Measurements from ENCODE around the gene PLPP7. TPM values are rescaled to one million over a fixed set of nuclear protein-coding genes. Genes with fewer than 3 reads are reported as not detected.

PLPP7 gene
- total and polyA plus RNA-seq, 7 donors: 0.46 to 31.9 (median 14.3) TPM

- H3K27me3 ChIP-seq: no peaks in the 10 kb centered on the region
- no peaks in the 10 kb centered on the region for H3K9me3 ChIP-seq
- H3K4me1 ChIP-seq: no peaks in the 10 kb centered on the region
- no peak overlapping the region for H3K27ac ChIP-seq
- WGBS, 2 donors: 74 to 92% methylated on average over 9 of the region's 9 CpGs
- intact Hi-C loops (cut with DNase I): no loop called here
- TF ChIP-seq, protein P1, sequence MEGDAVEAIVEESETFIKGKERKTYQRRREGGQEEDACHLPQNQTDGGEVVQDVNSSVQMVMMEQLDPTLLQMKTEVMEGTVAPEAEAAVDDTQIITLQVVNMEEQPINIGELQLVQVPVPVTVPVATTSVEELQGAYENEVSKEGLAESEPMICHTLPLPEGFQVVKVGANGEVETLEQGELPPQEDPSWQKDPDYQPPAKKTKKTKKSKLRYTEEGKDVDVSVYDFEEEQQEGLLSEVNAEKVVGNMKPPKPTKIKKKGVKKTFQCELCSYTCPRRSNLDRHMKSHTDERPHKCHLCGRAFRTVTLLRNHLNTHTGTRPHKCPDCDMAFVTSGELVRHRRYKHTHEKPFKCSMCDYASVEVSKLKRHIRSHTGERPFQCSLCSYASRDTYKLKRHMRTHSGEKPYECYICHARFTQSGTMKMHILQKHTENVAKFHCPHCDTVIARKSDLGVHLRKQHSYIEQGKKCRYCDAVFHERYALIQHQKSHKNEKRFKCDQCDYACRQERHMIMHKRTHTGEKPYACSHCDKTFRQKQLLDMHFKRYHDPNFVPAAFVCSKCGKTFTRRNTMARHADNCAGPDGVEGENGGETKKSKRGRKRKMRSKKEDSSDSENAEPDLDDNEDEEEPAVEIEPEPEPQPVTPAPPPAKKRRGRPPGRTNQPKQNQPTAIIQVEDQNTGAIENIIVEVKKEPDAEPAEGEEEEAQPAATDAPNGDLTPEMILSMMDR (IDR thresholded peaks at IDR 0.05): no peak
- TF ChIP-seq POLR2A (IDR thresholded peaks at IDR 0.05) (no peak), EP300 (IDR thresholded peaks at IDR 0.05) (no peak), POLR2AphosphoS5 (IDR thresholded peaks at IDR 0.05) (no peak)
- DNase-seq: no peak
- H3K36me3 ChIP-seq: no peaks in the 10 kb centered on the region
- H3K4me3 ChIP-seq: no peak overlapping the region
Observed at GRCh38 chr9:131312246-131312645, 22.7 kb downstream of the PLPP7 start.

GRCh38 chr9:131312822-131313770, 23.6 kb downstream of the PLPP7 start:
- H3K27ac ChIP-seq: no peak overlapping the region
- no peaks in the 10 kb centered on the region for H3K9me3 ChIP-seq
- TF ChIP-seq POLR2A (IDR thresholded peaks at IDR 0.05): no peak
- TF ChIP-seq POLR2AphosphoS5 (IDR thresholded peaks at IDR 0.05): no peak
- no peak for TF ChIP-seq EP300 (IDR thresholded peaks at IDR 0.05)
- TF ChIP-seq, protein P1 (IDR thresholded peaks at IDR 0.05): no peak
- no peak overlapping the region for H3K4me3 ChIP-seq
- 53 to 85% methylated on average over 28 of the region's 28 CpGs for WGBS, 2 donors
- DNase-seq: no peak
- intact Hi-C loops (cut with DNase I): no loop called here
- H3K4me1 ChIP-seq: no peaks in the 10 kb centered on the region
- no peaks in the 10 kb centered on the region for H3K27me3 ChIP-seq
- no peaks in the 10 kb centered on the region for H3K36me3 ChIP-seq

- H3K27ac ChIP-seq: no peak overlapping the region
- TF ChIP-seq POLR2A (IDR thresholded peaks at IDR 0.05) (no peak), POLR2AphosphoS5 (IDR thresholded peaks at IDR 0.05) (no peak), EP300 (IDR thresholded peaks at IDR 0.05) (no peak)
- TF ChIP-seq, protein P1 (IDR thresholded peaks at IDR 0.05): no peak
- no peaks in the 10 kb centered on the region for H3K4me1 ChIP-seq
- H3K27me3 ChIP-seq: no peaks in the 10 kb centered on the region
- peak; percentile 13 for DNase-seq
- no peaks in the 10 kb centered on the region for H3K9me3 ChIP-seq
- no peaks in the 10 kb centered on the region for H3K36me3 ChIP-seq
- 84% methylated on average over 23 of the region's 23 CpGs for WGBS, 2 donors
- H3K4me3 ChIP-seq: no peak overlapping the region
- intact Hi-C loops (cut with DNase I): no loop called here
Observed at GRCh38 chr9:131318231-131319085, 28.9 kb downstream of the PLPP7 start.

DNA sequence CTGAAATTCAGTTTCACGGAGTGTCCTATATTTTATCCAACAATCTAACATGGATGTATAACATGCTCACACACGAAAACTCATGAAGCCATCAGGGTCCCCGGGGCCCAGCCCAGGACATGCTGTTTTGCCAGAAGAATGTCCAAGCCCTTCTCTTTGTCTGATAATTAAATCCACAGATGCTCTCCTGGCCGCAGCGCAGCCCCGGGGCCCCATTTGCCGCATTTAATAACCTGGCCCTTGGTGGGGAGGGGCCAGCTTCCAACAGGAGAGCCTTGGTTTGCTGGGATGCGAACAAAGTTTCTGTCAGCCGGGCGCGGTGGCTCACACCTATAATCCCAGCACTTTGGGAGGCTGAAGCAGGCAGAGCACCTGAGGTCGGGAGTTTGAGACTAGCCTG, 30.0 kb downstream of the PLPP7 start:
- Histone ChIP-seq H3K27ac (no peak overlapping the region), H3K27me3 (no peaks in the 10 kb centered on the region), H3K9me3 (no peaks in the 10 kb centered on the region), H3K4me3 (no peak overlapping the region), H3K36me3 (no peaks in the 10 kb centered on the region), H3K4me1 (no peaks in the 10 kb centered on the region)
- intact Hi-C loops (cut with DNase I): no loop called here
- 79 to 93% methylated on average over 12 of the region's 12 CpGs for WGBS, 2 donors
- TF ChIP-seq EP300 (IDR thresholded peaks at IDR 0.05): no peak
- TF ChIP-seq POLR2A (IDR thresholded peaks at IDR 0.05): no peak
- no peak for TF ChIP-seq POLR2AphosphoS5 (IDR thresholded peaks at IDR 0.05)
- TF ChIP-seq, protein P1 (IDR thresholded peaks at IDR 0.05): no peak
- DNase-seq: peak; percentile 59
